Measurements from ENCODE around the gene MTSS2. TPM values are rescaled to one million over a fixed set of nuclear protein-coding genes. Genes with fewer than 3 reads are reported as not detected.

The MTSS2 gene
- total and polyA plus RNA-seq, 2 of the 8 experiments (the other 6 are each of a cell fraction or from before 2014, with no cell fraction given) = 23.3 to 36.7 TPM

DNA sequence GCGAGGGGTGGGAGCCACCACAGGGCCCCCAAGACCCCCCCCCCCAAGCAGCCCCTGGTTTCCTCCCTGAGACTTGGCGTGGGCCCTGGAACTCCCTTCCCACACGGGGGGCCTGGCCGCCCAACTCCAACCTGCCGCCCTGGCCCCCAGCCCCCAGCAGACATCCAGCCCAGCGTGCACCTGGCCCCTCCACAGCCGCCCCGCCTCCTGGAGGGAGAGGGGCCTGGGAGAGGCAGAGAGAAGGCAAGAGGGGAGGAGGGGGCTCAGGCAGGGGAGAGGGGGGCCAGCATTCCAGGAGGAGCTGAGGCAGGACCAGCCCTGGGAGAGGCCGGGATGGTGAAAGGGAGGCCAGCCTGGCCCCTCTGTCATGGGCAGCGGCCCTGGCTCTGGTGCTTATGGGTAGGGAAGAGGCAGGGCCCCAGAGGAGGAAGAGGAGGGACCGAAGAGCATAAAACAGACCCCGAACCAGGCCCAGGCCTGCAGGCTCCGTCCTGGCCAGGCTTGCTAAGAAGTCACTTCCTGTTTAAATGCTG is 22.8 kb downstream of the MTSS2 start:
- H3K9ac ChIP-seq (replicated peaks in 1 of 4; ENCODE audit: extremely low read depth in 1 of 4, low read depth in 3 of 4, low read length in 3 of 4) = no peak overlapping the region
- no peaks in the 10 kb centered on the region for H3K9me3 ChIP-seq (ENCODE audit: insufficient read depth in 2 of 2, low read depth in 1 of 2, low read length in 1 of 2)
- H4K5ac ChIP-seq (ENCODE audit: insufficient read length, low read depth, low read length) = no peak overlapping the region
- no peaks in the 10 kb centered on the region for H3K27me3 ChIP-seq (replicated peaks in 1 of 4; ENCODE audit: control insufficient read depth in 3 of 4, extremely low read depth in 1 of 4, insufficient read depth in 3 of 4, low read length in 3 of 4)
- TF ChIP-seq HDAC2 (IDR thresholded peaks at IDR 0.05; ENCODE audit: borderline replicate concordance in 1 of 2, low read depth in 2 of 2, low read length in 2 of 2) (no peak), TEAD4 (IDR thresholded peaks at IDR 0.05; ENCODE audit: low read depth, low read length) (no peak), USF2 (IDR thresholded peaks at IDR 0.05; ENCODE audit: low read length) (no peak), RFX5 (IDR thresholded peaks at IDR 0.05; ENCODE audit: borderline replicate concordance, low read depth, low read length) (no peak)
- no peak overlapping the region for H2BK15ac ChIP-seq (ENCODE audit: low read length)
- ChIA-PET POLR2A (ENCODE audit: partially characterized antibody) (interaction anchor here (1.1 to 1.7 kb wide), 3 partner anchors 48 to 91 kb away, joined by 3 to 8 read pairs (median 3); no protein-coding TSS in a partner anchor), CTCF (ENCODE audit: partially characterized antibody) (interaction anchor here (0.5 to 2.6 kb wide), 4 partner anchors 10 to 114 kb away, joined by 3 to 12 read pairs (median 5); no protein-coding TSS in a partner anchor)
- H4K8ac ChIP-seq (ENCODE audit: extremely low read depth, insufficient read depth, low read length) = no peak overlapping the region
- no peak overlapping the region for H2BK120ac ChIP-seq (replicated peaks; ENCODE audit: low read depth, low read length)
- H3K14ac ChIP-seq (ENCODE audit: insufficient read length) = no peak overlapping the region
- H3K79me2 ChIP-seq (ENCODE audit: control insufficient read depth in 1 of 2, insufficient read depth in 2 of 2, low read length in 2 of 2) = no peaks in the 10 kb centered on the region
- H4K91ac ChIP-seq (replicated peaks; ENCODE audit: insufficient read length, low read length) = no peak overlapping the region
- no peak overlapping the region for H3K56ac ChIP-seq (replicated peaks; ENCODE audit: insufficient read length, low read depth, low read length)
- H3K4me2 ChIP-seq (ENCODE audit: insufficient read depth in 1 of 2, low read depth in 2 of 2, low read length in 2 of 2) = no peak overlapping the region
- H2AK5ac ChIP-seq (ENCODE audit: low read depth, low read length) = no peak overlapping the region
- DNase-seq (ENCODE audit: low read depth in 1 of 2, low spot score in 2 of 2) = no peak
- H2BK5ac ChIP-seq (ENCODE audit: low read depth, low read length) = no peak overlapping the region
- no peaks in the 10 kb centered on the region for H3K23me2 ChIP-seq (ENCODE audit: low read depth, low read length)
- H3K79me1 ChIP-seq (ENCODE audit: low read depth, low read length) = no peaks in the 10 kb centered on the region
- 100% methylated on average over 1 of the region's 13 CpGs; no CpG with 5 or more reads in 1 of the 2 experiments for WGBS, 2 experiments (ENCODE audit: extremely low coverage in 1 of 2, insufficient coverage in 1 of 2, insufficient read length in 1 of 2, insufficient replicate concordance in 2 of 2, low coverage in 1 of 2, low lambda C conversion rate in 2 of 2, missing lambda C conversion rate in 1 of 2)
- H2AFZ ChIP-seq (ENCODE audit: low read length) = no peak overlapping the region
- peaks cover 0 to 14% (median 7%) of the 10 kb centered on the region in 4 experiments; a peak in 6 of 7 replicates for H3K4me1 ChIP-seq (replicated peaks in 1 of 4; ENCODE audit: control insufficient read depth in 3 of 4, insufficient read depth in 4 of 4, low read length in 3 of 4)
- peaks cover 0 to 3% of the 10 kb centered on the region in 2 experiments for H4K20me1 ChIP-seq (replicated peaks in 1 of 2; ENCODE audit: control insufficient read depth in 1 of 2, insufficient read depth in 2 of 2, low read length in 2 of 2)
- no peak overlapping the region for H2BK12ac ChIP-seq (ENCODE audit: low read depth, low read length)
- no peak overlapping the region for H2BK20ac ChIP-seq (ENCODE audit: low read length)
- H3K18ac ChIP-seq (ENCODE audit: extremely low read depth, low read length) = no peak overlapping the region
- H3K23ac ChIP-seq (ENCODE audit: insufficient read length) = no peak overlapping the region
- no peak overlapping the region for H3K4me3 ChIP-seq (ENCODE audit: extremely low read depth in 1 of 4, insufficient read depth in 2 of 4, low read depth in 3 of 4, low read length in 4 of 4)
- H3K4ac ChIP-seq (replicated peaks; ENCODE audit: insufficient read length, low read depth, low read length) = no peak overlapping the region
- no peak overlapping the region for H3K27ac ChIP-seq (ENCODE audit: low read depth, low read length)
- H3K36me3 ChIP-seq (ENCODE audit: control insufficient read depth in 2 of 4, insufficient read depth in 4 of 4, low read length in 3 of 4) = peaks cover 0 to 13% (median 0%) of the 10 kb centered on the region in 4 experiments; a peak in 4 of 8 replicates
- FAIRE-seq = no peak

Data from H1 (cell line).